H1 (cell line): Measurements from ENCODE around the gene ZNF705A.
"Not testable (repeated sequence)": the region's sequence is repeated elsewhere in the genome, so short reads cannot be mapped to it uniquely, and the experiment has no call there.

Experiments
- CEBPB ChIP-seq: IDR thresholded peaks from 2 replicates; pipeline ENCODE4 v1.6.1; 2012; ENCODE audit warnings: low read depth, low read length
- GABPA ChIP-seq: IDR thresholded peaks from 2 replicates; pipeline ENCODE4 v1.6.1; 2011; ENCODE audit warnings: mild to moderate bottlenecking, low read length, moderate library complexity, borderline replicate concordance; ENCODE audit not compliant: insufficient read depth
- MAFK ChIP-seq: IDR thresholded peaks from 2 replicates; pipeline ENCODE4 v1.6.1; 2012; ENCODE audit warnings: low read depth, mild to moderate bottlenecking, improper control_type of control experiment, low read length
- POLR2A ChIP-seq, 2 experiments: IDR thresholded peaks; 1 replicate in 1 of 2; 2 replicates in 1 of 2; pipeline ENCODE4 v1.6.1; 2011; ENCODE audit warnings: low read depth in 2 of 2, low read length in 2 of 2, mild to moderate bottlenecking in 2 of 2; ENCODE audit errors: control extremely low read depth in 1 of 2
- SIRT6 ChIP-seq: IDR thresholded peaks from one replicate; pipeline ENCODE4 v1.7.1; 2012; ENCODE audit warnings: low read length, inconsistent platforms
- SUZ12 ChIP-seq: fragments of 200-600 bp; sonication (generic); IDR thresholded peaks from 2 replicates; pipeline ENCODE4 v1.6.1; 2012; ENCODE audit warnings: mild to moderate bottlenecking, inconsistent platforms, low read length, moderate library complexity, mixed read lengths
- TAF1 ChIP-seq: IDR thresholded peaks from 2 replicates; pipeline ENCODE4 v1.6.1; 2011; ENCODE audit warnings: mild to moderate bottlenecking, low read depth, low read length
- TAF7 ChIP-seq: optimal IDR thresholded peaks from 2 replicates; pipeline ENCODE3; 2011; ENCODE audit warnings: low read depth, mild to moderate bottlenecking, inconsistent platforms, low read length, moderate library complexity, borderline replicate concordance
- TF ChIP-seq, protein P1 (sequence below), 3 experiments: IDR thresholded peaks; 1 replicate in 2 of 3; 2 replicates in 1 of 3; pipeline versions ENCODE4 v1.5.1 to v1.6.1; 2011; ENCODE audit warnings: low read length in 3 of 3, mild to moderate bottlenecking in 3 of 3, inconsistent platforms in 2 of 3, low read depth in 1 of 3, moderate library complexity in 1 of 3; ENCODE audit not compliant: insufficient read depth in 1 of 3; ENCODE audit errors: control extremely low read depth in 1 of 3

GRCh38 chr12:8227732-8228077, 70.9 kb downstream of the ZNF705A start:
- TF ChIP-seq, protein P1, sequence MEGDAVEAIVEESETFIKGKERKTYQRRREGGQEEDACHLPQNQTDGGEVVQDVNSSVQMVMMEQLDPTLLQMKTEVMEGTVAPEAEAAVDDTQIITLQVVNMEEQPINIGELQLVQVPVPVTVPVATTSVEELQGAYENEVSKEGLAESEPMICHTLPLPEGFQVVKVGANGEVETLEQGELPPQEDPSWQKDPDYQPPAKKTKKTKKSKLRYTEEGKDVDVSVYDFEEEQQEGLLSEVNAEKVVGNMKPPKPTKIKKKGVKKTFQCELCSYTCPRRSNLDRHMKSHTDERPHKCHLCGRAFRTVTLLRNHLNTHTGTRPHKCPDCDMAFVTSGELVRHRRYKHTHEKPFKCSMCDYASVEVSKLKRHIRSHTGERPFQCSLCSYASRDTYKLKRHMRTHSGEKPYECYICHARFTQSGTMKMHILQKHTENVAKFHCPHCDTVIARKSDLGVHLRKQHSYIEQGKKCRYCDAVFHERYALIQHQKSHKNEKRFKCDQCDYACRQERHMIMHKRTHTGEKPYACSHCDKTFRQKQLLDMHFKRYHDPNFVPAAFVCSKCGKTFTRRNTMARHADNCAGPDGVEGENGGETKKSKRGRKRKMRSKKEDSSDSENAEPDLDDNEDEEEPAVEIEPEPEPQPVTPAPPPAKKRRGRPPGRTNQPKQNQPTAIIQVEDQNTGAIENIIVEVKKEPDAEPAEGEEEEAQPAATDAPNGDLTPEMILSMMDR (IDR thresholded peaks at IDR 0.05; ENCODE audit: control extremely low read depth in 1 of 3, insufficient read depth in 1 of 3, low read depth in 1 of 3, low read length in 3 of 3), result not testable (repeated sequence)
- not testable (repeated sequence) for TF ChIP-seq CEBPB; SUZ12; POLR2A (IDR thresholded peaks at IDR 0.05; ENCODE audit: control extremely low read depth in 1 of 2, low read depth in 2 of 2, low read length in 2 of 2); GABPA; TAF7; MAFK; SIRT6; TAF1
